ENCODE data around the gene CDH11. TPM values are rescaled to one million over a fixed set of nuclear protein-coding genes. Genes with fewer than 3 reads are reported as not detected.
A peak's percentile ranks its signal among the peaks of the same experiment; 100 is the strongest.

The CDH11 gene
- total RNA-seq, 1 experiment from 2014 or later = 5.4 TPM

- H3K9ac ChIP-seq (ENCODE audit: extremely low read depth, insufficient read length, low read length) = no peak overlapping the region
- H3K4me1 ChIP-seq (ENCODE audit: insufficient read depth, low read length) = no peaks in the 10 kb centered on the region
- no peaks in the 10 kb centered on the region for H4K20me1 ChIP-seq (ENCODE audit: control insufficient read depth, insufficient read depth, insufficient read length)
- TF ChIP-seq CTCF (conservative IDR thresholded peaks at IDR 0.05) = no peak
- H3K14ac ChIP-seq (ENCODE audit: insufficient read depth, low read length) = no peak overlapping the region
- H2BK5ac ChIP-seq (ENCODE audit: insufficient read length, low read length) = no peak overlapping the region
- no peak overlapping the region for H2BK12ac ChIP-seq (ENCODE audit: insufficient read length, low read depth, low read length)
- no peak overlapping the region for H2AK5ac ChIP-seq (ENCODE audit: insufficient read length, low read length)
- H4K91ac ChIP-seq (ENCODE audit: insufficient read length, low read depth, low read length) = no peak overlapping the region
- H3K27ac ChIP-seq (ENCODE audit: insufficient read length, low read depth, low read length) = no peak overlapping the region
- no peak overlapping the region for H3K4me2 ChIP-seq (ENCODE audit: insufficient read depth, insufficient read length, low read length)
- no peaks in the 10 kb centered on the region for H3K79me1 ChIP-seq (ENCODE audit: insufficient read depth, low read depth, low read length, poor library complexity, severe bottlenecking)
- no peak overlapping the region for H3K18ac ChIP-seq (ENCODE audit: insufficient read length, low read depth, low read length)
- H3K79me2 ChIP-seq (ENCODE audit: insufficient read depth, low read length) = no peaks in the 10 kb centered on the region
- Mint-ChIP-seq H3K4me1 (no peaks in the 10 kb centered on the region), H3K27ac (peak overlapping the region in 1 of 3 experiments; percentile 25; a peak in 1 of 7 replicates), H3K36me3 (ENCODE audit: insufficient read depth in 1 of 3, low read depth in 3 of 3) (peaks cover 7 to 18% (median 14%) of the 10 kb centered on the region in 3 experiments), H3K27me3 (ENCODE audit: low read depth) (no peaks in the 10 kb centered on the region), H3K4me3 (no peak overlapping the region), H3K9me3 (peaks cover 18 to 23% of the 10 kb centered on the region in 2 experiments)
- no peak overlapping the region for H4K5ac ChIP-seq (ENCODE audit: insufficient read length, low read depth, low read length)
- no peak overlapping the region for H2BK15ac ChIP-seq (ENCODE audit: low read depth, low read length)
- no peak overlapping the region for H2AFZ ChIP-seq (ENCODE audit: low read length)
- no peaks in the 10 kb centered on the region for H3K27me3 ChIP-seq (ENCODE audit: insufficient read depth, low read length)
- H3T11ph ChIP-seq (ENCODE audit: low read length) = no peak overlapping the region
- H3K4ac ChIP-seq (ENCODE audit: low read depth, low read length) = no peak overlapping the region
- no peak overlapping the region for H2BK20ac ChIP-seq (ENCODE audit: low read depth, low read length, poor library complexity, severe bottlenecking)
- no peak overlapping the region for H3K23ac ChIP-seq (ENCODE audit: insufficient read length, low read depth, low read length)
- no peak overlapping the region for H4K8ac ChIP-seq (replicated peaks; ENCODE audit: insufficient read length, low read depth, low read length)
- no peak overlapping the region for H2BK120ac ChIP-seq (ENCODE audit: low read depth, low read length, poor library complexity, severe bottlenecking)
- no peaks in the 10 kb centered on the region for H3K9me3 ChIP-seq (ENCODE audit: control insufficient read depth, low read depth, low read length)
- no peaks in the 10 kb centered on the region for H3K23me2 ChIP-seq (ENCODE audit: insufficient read length, low read depth, low read length, poor library complexity, severe bottlenecking)
- no peak overlapping the region for H3K56ac ChIP-seq (ENCODE audit: insufficient read length, low read depth, low read length)
- DNase-seq = no peak
These were observed 196.7 kb downstream of the CDH11 start for GRCh38 chr16:64925166-64925565.
